ENCODE measurements around the gene LONP1. TPM values are rescaled to one million over a fixed set of nuclear protein-coding genes. Genes with fewer than 3 reads are reported as not detected.

LONP1 gene
- total RNA-seq, 2 donors from 2014 or later, result 31.9 to 95.6 TPM

GRCh38 chr19:5713228-5713627 lies 6.7 kb downstream of the LONP1 start:
- no peaks in the 10 kb centered on the region for H3K9me3 ChIP-seq
- H3K4me3 ChIP-seq, result no peak overlapping the region
- H3K4me1 ChIP-seq, result peaks cover 16% of the 10 kb centered on the region
- ATAC-seq (no peak), DNase-seq (no peak)
- no peaks in the 10 kb centered on the region for H3K27me3 ChIP-seq
- no peak overlapping the region for H3K27ac ChIP-seq
- 92 to 95% methylated on average over 8 to 9 of the region's 9 CpGs for WGBS, 2 donors
- H3K36me3 ChIP-seq (replicated peaks in 1 of 2; ENCODE audit: insufficient read depth in 1 of 2, low read depth in 2 of 2), result peaks cover 0 to 29% of the 10 kb centered on the region in 2 donors
- intact Hi-C loops (cut with DNase I), result no loop called here
- TF ChIP-seq CTCF (IDR thresholded peaks at IDR 0.05) (no peak), POLR2A (IDR thresholded peaks at IDR 0.05) (no peak)

- intact Hi-C loops (cut with DNase I), result no loop called here
- H3K4me3 ChIP-seq, result no peak overlapping the region
- no peak for DNase-seq
- no peaks in the 10 kb centered on the region for H3K27me3 ChIP-seq
- peaks cover 0 to 33% of the 10 kb centered on the region in 2 donors for H3K36me3 ChIP-seq (replicated peaks in 1 of 2; ENCODE audit: insufficient read depth in 1 of 2, low read depth in 2 of 2)
- WGBS, 2 donors, result 81% methylated on average over 16 to 25 of the region's 25 CpGs
- no peak for TF ChIP-seq POLR2A (IDR thresholded peaks at IDR 0.05)
- TF ChIP-seq CTCF (IDR thresholded peaks at IDR 0.05), result no peak
- no peak overlapping the region for H3K27ac ChIP-seq
- H3K9me3 ChIP-seq, result no peaks in the 10 kb centered on the region
- H3K4me1 ChIP-seq, result peaks cover 2% of the 10 kb centered on the region
- ATAC-seq, result no peak
These were observed 8.2 kb downstream of the LONP1 start for GRCh38 chr19:5711713-5712161.

GRCh38 chr19:5711025-5711424 lies 8.9 kb downstream of the LONP1 start:
- no peak overlapping the region for H3K4me3 ChIP-seq
- H3K27me3 ChIP-seq, result no peaks in the 10 kb centered on the region
- DNase-seq, result no peak
- H3K4me1 ChIP-seq, result no peaks in the 10 kb centered on the region
- ATAC-seq, result no peak
- H3K9me3 ChIP-seq, result no peaks in the 10 kb centered on the region
- intact Hi-C loops (cut with DNase I), result no loop called here
- WGBS, 2 donors, result 86 to 93% methylated on average over 8 of the region's 8 CpGs
- no peak overlapping the region for H3K27ac ChIP-seq
- TF ChIP-seq POLR2A (IDR thresholded peaks at IDR 0.05), result no peak
- TF ChIP-seq CTCF (IDR thresholded peaks at IDR 0.05), result no peak
- peaks cover 0 to 33% of the 10 kb centered on the region in 2 donors for H3K36me3 ChIP-seq (replicated peaks in 1 of 2; ENCODE audit: insufficient read depth in 1 of 2, low read depth in 2 of 2)

GRCh38 chr19:5707576-5708575 lies 12.1 kb downstream of the LONP1 start:
- no peaks in the 10 kb centered on the region for H3K9me3 ChIP-seq
- H3K4me3 ChIP-seq, result no peak overlapping the region
- H3K4me1 ChIP-seq, result no peaks in the 10 kb centered on the region
- no peak overlapping the region for H3K27ac ChIP-seq
- H3K27me3 ChIP-seq, result no peaks in the 10 kb centered on the region
- no peak for TF ChIP-seq POLR2A (IDR thresholded peaks at IDR 0.05)
- TF ChIP-seq CTCF (IDR thresholded peaks at IDR 0.05), result no peak
- DNase-seq (no peak), ATAC-seq (no peak)
- 91 to 96% methylated on average over 10 to 31 of the region's 37 CpGs for WGBS, 2 donors
- peaks cover 0 to 29% of the 10 kb centered on the region in 2 donors for H3K36me3 ChIP-seq (replicated peaks in 1 of 2; ENCODE audit: insufficient read depth in 1 of 2, low read depth in 2 of 2)
- intact Hi-C loops (cut with DNase I), result no loop called here
